SKM-1 (cell line): Measurements from ENCODE around the gene CCDC127.
"Not testable (repeated sequence)": the region's sequence is repeated elsewhere in the genome, so short reads cannot be mapped to it uniquely, and the experiment has no call there.

ENCODE experiments used
- DNase-seq: peaks from one replicate; lab custom pipeline; 2025; ENCODE audit not compliant: unreplicated experiment; lab: John Stamatoyannopoulos, UW

Gene CCDC127

DNA sequence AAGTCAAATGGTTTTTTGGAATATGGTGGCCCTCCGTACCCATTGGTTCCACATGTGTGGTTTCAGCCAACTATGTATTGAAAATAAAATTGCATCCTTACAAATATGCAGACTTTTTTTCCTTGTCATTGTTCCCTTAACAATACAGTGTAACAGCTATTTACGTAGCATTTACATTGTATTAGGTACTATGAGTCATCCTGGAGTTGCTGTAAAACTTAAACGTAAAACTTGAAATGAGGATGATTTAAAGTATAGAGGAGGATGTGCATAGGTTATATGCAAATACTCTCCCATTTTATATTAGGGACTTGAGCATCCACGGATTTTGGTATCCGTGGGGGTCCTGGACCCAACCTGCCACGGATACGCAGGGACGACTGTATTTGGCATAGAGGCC lies 16.5 kb upstream of the CCDC127 start:
- no peak for DNase-seq

DNA sequence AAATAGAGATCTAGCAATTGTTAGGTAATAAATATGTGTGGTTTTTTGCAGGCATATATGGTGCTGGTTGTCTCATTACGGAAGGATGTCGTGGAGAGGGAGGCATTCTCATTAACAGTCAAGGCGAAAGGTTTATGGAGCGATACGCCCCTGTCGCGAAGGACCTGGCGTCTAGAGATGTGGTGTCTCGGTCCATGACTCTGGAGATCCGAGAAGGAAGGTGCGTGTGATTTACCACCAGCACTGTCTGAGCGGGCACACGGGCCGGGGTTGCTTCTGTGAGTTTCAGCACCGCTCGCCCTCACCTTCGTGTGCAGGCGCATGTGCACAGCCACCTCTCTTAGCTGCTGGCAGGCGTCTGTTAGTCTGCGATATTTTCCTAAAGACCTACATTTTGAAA lies 15.5 kb upstream of the CCDC127 start:
- not testable (repeated sequence) for DNase-seq

DNA sequence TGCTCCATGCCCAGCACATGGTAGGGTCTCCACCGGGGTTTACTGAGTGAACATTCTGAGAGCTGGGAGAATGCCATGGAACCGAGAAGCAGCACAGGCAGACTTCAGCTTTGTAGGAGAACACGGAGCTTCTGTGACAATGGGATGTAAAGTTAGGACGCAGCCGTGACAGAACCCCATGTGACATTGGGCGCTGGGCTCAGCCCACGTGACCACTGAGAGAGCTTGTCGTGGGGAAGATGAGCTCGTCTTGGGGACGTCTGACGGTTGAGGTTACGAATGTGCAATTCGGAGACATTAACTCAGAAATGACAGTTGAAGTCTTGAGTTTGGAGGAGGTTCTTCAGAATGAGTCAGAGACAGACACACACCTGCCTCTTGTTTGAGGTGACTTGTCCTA lies 13.7 kb upstream of the CCDC127 start:
- DNase-seq, result no peak

DNA sequence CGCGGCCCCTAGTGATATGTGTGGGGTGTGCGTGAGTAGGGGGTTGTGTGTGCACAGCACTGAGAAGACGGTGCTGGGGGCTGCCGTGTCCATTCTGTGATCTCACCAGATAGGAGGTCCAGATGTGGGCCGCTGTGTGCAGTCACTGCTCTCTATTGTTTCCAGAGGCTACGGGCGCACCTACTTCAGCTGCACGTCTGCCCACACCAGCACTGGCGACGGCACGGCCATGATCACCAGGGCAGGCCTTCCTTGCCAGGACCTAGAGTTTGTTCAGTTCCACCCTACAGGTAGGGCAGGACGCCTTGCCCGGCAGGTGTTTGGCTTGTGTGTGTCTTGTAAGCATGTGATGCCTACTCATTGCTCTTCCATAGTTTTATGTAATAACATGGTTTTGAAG lies 12.8 kb upstream of the CCDC127 start:
- no peak for DNase-seq

DNA sequence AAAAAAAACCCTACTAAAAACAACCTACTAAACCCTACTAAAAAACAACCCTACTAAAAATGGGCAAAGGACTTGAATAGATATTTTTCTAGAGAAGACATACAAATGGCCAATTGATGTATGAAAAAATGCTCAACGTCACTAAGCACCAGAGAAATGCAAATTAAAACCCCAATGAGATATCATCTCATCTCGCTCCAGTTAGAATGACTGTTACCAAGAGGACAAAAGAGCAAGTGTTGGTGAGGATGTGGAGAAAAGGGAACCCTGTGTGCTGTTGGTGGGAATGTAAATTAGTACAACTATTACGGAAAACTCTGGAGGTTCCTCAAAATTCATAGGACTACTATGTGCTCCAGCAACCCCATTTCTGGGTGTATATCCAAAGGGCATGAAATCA lies 10.9 kb upstream of the CCDC127 start:
- DNase-seq, result no peak

DNA sequence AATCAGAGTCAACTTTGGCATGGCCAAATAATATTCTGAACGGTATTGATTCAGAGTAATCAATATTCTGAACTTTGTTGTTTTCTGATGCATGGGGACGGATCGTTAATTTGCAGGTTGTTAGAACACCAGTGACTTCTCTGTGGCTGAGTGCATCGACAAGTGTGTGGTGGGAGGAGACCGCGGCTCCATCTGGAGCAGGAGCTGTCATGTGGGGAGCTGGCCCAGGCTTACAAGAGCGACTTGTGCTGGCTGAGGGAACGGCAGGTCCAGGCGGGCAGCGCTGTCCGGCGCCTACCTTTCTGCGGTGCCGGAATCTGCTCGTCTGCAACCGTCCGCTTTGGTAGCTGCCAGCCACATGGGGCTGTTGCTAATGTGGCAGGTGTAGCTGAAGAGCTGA lies 9.4 kb upstream of the CCDC127 start:
- not testable (repeated sequence) for DNase-seq

DNA sequence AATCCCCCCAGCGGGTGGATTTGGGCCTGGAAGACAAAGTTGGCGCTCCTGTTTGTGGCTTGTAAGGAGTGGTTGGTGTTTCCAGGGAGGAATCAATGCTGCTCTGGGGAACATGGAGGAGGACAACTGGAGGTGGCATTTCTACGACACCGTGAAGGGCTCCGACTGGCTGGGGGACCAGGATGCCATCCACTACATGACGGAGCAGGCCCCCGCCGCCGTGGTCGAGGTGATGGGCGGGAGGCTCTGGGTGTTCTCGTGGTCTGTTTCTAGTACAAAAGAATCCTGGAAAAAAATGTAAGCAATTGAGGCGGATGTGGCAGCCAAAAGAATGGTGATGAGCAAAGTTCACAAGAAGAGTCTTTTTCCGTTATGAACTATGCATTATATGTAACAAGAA lies 7.4 kb upstream of the CCDC127 start:
- DNase-seq, result no peak

DNA sequence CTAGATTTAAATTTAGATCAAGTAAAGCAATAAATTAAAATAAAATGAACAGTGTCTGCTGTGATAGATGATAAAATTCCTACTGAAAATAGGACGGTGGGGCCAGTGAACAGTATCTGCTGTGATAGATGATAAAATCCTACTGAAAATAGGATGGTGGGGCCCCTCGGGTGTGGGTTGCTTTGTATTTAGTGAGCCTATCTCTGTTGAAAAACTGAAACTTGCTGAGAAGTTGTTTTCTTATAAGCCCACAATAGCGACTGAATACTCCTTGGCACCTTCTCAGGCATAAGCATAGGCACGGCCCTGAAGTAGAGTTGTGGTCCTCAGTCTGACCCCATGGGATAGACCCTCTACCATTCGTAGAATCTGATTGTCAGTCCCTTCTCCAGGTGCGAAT lies 5.8 kb upstream of the CCDC127 start:
- no peak for DNase-seq

DNA sequence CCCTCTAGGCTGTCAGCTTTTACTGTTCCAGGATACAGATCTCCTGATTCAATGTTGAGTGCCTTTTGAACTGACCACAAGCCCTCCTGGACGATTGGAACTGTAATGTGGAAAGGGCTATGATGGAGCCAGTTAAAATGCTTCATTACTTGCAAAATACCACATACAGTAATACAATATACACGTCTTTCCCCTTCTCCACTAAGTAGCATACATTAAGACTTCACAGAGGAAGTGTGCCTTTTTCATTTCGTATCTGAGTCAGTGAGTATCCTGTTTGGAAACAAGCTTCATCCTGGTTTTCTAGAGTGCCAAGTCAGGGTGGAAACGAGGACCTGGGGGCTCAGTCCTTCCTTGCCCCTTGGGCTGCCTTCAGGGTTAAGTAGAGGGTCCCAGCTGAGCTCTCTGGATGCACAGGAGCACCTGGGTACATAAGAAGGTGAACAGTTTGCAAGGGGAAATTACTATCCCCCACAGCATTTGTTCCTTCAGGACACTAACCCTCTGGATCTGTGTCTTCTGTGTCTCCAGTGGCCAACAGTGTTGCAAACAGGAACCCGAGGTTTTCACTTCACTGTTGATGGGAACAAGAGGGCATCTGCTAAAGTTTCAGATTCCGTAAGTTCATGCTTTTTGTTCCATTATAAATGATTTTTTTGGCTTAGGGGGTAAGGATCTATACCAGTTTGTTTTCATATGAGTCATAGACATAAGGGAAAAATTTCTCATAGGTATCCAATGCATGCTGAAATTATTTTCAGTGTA lies 5.2 kb upstream of the CCDC127 start:
- DNase-seq, result not testable (repeated sequence)

DNA sequence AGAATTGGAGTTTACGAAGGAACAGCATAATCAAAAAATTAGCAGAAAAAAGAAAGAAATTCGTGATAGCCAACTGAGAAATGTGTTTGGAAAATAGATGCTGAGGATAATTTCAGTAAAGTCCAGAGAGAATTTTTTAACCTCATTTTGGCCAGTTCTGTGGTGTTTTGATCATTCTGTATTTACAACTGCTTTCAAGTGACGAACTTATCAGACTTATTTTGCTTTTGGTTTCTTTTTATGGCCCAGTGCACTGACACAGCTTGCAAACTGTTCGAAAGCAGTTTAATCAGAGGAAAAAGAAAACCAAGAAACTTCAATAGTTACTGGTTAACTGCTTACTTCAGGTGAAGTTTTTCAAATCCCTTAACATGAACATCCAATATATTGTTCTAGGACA lies 2.0 kb upstream of the CCDC127 start:
- no peak for DNase-seq

DNA sequence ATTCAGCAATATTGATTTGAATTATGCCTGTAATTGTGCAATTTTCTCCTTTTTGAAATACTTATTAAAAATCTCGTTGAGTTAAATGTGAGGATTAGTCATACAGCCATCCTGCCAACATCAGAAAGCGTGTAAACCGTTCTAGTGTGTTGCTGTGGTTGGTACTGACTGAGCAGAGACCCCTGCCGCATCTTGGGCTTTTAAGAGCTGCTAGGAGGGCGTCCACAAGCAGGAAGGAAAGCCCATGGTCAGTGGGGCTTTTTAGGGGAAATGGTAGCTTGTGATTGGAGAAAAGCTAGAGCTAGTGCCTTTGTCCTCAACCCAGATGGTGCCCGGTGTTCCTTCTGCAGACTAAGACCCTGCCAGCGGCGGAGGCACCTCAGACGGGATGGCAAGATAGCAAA lies 1.5 kb upstream of the CCDC127 start:
- no peak for DNase-seq

DNA sequence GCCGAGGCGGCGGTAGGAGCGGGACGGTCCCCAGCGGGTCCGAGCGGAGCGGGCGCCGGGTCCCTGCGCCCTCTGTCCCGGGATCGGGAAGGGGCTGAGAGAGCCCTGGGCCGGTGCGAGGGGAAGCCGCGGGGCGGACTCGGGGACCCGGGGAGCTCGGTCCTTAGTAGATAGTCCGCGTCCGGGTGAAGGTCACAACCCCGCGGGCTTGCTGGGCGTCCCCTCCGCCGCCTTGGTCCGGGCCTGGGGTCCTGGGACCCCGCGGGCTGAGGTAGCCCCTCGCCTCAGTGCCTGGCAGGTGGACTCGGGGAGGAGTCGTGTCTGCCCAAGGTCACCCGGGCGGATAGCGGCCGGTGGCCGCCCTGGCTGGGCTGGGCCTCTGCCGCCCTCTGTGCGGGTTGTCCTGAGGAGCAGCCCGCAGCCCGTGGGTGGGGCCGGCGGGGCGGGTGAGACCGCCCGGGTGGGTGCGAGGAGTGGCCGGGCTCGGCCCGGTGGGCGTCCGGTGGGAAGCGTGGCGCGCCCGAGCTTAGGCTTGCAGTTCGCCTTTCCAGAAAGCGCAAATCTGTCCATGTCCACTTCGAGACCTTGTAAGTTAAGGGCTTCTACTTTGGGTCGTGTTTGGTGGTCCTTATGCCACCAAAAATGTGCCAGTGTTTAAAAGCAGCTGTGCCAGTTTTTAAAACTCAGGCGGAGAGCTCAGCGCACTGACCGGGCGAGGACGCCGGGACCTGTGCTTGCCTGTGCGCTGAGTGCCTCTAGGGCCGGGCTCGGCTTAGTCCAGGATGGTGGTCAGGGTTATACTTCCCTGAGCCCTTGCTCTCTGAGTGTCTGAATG lies 721 bp upstream of the CCDC127 start:
- DNase-seq, result no peak

DNA sequence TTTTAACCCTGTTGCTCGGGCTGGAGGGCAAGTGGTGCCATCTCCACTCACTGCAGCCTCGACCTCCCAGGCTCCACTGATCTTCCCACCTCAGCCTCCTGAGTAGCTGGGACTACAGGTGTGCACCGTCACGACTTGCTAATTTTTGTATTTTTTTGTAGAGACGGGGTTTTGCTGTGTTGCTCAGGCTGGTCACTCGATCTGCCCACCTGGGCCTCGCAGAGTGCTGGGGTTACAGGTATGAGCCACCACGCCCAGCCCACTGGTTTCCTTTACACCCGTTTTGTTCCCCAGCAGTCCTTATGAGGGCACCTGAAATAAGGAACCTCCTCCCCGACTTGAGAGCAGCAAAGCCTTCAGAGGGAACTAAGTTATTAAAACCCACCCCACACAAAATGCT lies 1.9 kb downstream of the CCDC127 start:
- DNase-seq, result not testable (repeated sequence)

DNA sequence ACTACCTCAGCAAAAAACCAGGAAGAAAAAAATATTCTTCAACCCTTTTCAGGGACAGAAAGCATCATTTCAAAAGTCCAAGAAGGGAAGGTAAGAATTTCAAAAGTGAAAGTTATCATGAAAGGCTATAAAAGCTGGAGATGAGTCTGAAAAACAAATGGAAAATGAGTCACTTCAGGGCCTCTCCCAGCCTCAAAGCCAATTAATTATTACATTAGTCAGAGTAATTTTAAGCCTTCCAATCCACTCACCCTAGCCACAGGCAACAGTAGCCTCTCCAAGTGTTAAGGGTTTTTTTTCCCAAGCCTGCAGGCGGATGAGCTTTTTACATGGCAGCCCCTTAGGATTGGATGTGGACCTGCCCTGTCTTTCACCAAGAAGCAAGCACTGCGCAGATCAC lies 2.7 kb downstream of the CCDC127 start:
- not testable (repeated sequence) for DNase-seq

DNA sequence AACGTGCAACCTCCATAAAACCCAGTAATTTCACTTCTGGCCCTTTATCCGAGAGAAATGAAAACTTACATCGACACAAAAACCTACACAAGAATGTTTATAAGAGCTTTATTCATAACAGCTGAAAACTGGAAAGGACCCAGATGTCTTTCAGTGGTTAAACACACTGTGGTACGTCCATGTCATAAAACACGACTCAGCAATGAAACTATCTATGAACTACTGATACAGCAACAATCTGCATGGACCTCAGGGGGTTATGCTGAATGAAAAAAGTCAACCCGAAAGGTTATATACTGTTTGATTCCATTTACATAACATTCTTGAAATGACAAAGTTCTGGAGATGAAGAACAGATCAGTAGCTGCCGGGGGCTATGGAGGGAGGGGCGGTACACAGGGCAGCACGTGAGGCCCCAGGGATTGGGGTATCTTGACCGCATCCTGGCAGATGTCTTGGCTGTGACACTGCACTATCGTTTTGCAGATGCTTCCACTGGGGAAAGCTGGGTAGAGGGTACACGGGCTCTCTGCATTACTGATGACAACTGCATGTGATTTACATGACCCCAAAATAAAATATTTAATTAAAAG lies 4.1 kb downstream of the CCDC127 start:
- DNase-seq, result no peak

DNA sequence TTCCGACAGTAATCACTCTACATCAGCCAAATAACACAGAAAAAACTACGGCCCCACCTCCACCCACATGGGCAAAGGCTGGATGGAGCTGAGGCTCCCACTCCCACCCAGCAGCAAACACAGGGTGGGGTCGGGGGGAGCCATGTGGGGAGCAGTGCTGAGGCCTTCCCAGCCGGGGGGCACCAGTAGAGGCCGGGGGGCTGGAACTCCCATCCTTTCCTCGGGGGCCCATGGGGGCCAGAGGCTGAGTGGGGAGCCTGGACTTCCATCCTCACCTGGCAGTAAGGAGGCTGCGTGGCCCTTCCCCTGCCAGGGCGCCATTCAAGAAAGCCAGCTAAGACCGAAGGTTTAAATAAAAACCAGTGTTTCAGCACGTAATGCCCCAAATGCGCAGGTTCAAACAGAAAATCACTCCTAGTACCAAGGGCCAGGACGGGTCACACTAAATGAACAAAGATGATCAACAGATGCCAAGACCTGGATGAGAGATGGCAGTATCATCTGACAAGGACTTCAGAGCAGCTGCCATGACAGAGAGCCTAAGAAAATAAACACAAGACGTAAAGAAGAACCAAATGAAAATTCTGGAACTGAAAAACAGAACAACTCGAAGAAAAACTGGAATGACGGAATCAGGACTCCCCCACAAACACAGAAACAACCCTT lies 9.4 kb downstream of the CCDC127 start:
- no peak for DNase-seq

DNA sequence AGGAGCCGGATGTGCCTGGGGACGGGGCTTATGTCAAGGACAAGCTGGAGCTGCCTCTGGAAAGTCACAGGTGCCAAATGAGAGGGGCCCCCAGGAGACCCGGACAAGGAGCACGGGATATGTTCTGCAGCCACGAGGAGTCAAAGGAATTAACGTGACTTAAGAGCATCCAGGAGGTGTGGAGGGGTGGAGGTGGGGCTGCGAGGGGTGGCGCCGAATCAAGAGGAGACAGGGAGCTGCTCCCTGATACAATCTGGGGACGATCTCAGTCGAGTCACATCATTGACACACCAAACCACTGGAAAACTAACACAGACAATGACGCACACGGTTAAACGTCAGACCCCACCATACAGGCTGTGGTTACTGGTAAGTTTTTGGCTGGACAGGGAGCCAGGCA lies 10.4 kb downstream of the CCDC127 start:
- no peak for DNase-seq

DNA sequence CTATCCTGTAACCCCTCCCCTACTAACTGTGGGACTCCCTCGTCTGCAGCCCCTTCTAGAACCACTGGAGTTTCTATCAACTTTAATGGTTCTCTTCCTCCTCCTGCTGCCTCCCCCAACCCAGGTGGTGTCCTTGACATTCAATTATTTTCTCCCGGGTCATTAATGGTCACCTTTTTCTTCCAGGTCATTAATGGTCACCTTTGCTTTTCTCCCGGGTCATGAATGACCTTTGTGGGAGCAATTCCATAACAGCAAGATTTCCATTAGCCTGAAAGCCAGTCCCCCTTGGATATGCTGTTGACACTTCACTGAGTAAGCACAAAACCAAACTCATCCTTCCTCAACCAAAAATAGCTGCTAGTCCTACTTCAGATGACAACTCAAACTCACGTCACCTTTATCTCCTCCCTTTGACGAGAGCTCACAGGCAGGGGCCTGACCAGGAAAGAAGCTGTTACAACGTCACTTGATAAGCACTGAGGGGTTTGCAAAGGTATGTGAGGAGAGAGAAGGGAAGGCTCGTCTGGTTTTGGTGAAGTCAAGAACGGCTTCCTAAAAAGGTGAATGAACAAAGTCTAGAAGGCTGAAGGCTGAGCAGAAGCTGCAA lies 10.9 kb downstream of the CCDC127 start:
- DNase-seq, result no peak

DNA sequence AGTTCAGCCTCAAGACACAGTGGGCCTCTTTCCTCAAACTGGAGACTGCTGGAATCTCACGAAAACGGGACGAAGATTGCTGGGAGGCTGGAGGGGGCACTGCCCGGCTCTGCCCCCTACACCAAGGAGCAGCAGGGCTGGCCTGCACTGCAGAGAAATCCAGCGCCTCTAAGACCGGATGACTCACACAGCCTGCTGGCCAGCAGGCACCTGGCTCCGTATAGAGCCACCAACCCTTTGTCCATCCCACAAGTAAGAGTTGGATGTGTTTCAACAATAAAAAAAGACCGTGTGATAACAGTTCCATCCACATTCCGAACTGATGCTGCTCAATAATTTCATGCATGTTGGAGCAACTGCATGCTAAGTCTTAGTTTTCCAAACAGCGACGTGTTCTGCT lies 11.5 kb downstream of the CCDC127 start:
- no peak for DNase-seq

DNA sequence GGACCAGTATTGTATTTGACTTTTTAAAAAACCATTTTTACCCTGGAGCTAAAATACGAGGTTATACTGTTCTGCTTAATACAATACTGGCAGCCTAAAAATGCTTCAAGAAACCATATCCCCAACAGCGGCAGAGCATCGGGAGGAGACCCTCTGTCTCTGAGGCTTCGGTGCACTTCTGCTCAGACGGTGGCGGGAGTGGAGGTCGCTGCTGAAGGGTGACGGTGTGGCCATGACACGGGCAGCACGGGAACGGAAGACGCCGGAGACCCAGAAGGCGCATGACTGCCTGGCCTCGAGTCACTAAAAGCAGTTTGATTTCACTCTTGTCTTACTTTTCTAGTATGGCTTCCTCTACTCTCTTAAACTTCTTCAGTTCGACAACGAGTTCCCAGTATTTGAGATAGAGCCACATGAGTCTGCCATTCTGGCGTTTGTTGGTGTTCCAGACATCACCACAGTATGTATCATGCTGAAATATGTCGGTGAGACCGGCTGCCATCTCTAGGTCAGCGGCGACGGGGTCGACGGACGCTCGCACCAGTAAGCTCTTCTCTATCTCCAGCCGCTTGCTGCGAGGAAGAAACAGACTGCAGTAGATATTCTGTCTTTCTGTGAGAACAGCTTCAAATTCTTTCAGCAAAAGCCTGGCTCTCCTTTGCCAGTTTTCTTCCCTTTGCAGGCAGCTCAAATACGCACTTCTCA lies 12.8 kb downstream of the CCDC127 start:
- DNase-seq, result no peak

DNA sequence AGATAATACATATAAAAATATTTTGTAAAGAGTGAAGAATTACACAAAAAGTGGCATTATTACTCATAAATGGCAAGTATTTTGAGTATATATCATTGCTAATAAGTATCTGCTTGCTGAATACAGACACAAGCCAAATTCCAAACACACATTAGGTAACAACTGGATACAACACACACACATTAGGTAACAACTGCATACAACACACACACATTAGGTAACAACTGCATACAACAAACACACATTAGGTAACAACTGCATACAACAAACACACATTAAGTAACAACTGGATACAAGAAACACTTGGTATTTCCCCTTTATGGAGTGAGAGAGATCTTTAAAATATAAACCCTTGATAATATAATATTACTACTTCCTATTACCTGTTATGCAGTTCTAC lies 13.5 kb downstream of the CCDC127 start:
- no peak for DNase-seq
